IPS DF 6.9 (cell line): ENCODE measurements around the gene KSR1.
"Not testable (repeated sequence)": the region's sequence is repeated elsewhere in the genome, so short reads cannot be mapped to it uniquely, and the experiment has no call there.

Experiments
- DNase-seq: peaks from one replicate; pipeline ENCODE4 v3.0.0-alpha.2; 2013; ENCODE audit warnings: low read depth, low spot score
- H3K27ac ChIP-seq: one replicate; pipeline ENCODE4 v1.5.1; 2013; ENCODE audit warnings: low read length, control low read depth
- H3K27me3 ChIP-seq: 2 replicates; pipeline ENCODE4 v1.6.1; 2013; ENCODE audit warnings: mild to moderate bottlenecking, low read length; ENCODE audit not compliant: control insufficient read depth, insufficient read depth
- H3K36me3 ChIP-seq: 2 replicates; pipeline ENCODE4 v1.6.1; 2013; ENCODE audit warnings: low read length; ENCODE audit not compliant: control insufficient read depth, insufficient read depth
- H3K4me1 ChIP-seq: 2 replicates; pipeline ENCODE4 v1.6.1; 2013; ENCODE audit warnings: low read length; ENCODE audit not compliant: control insufficient read depth, insufficient read depth
- H3K4me3 ChIP-seq: 2 replicates; pipeline ENCODE4 v1.5.1; 2013; ENCODE audit warnings: mild to moderate bottlenecking, low read length
- H3K9me3 ChIP-seq: 2 replicates; pipeline ENCODE4 v1.6.1; 2013; ENCODE audit warnings: low read length, inconsistent platforms; ENCODE audit not compliant: control insufficient read depth, insufficient read depth
- WGBS: extraction: QIAGEN DNeasy Blood & Tissue Kit; methylation state at CpG from one replicate; pipeline ENCODE4 v1.1.7; 2013; ENCODE audit warnings: mixed read lengths, missing lambda C conversion rate; ENCODE audit not compliant: insufficient read length, insufficient coverage; 5-methylcytosine and 5-hydroxymethylcytosine counted together

Gene KSR1

GRCh38 chr17:27656620-27657019 is 200.4 kb downstream of the KSR1 start:
- not testable (repeated sequence) for H3K9me3 ChIP-seq, DNase-seq, H3K4me3 ChIP-seq, H3K4me1 ChIP-seq, H3K27me3 ChIP-seq, H3K36me3 ChIP-seq, H3K27ac ChIP-seq
- WGBS: no CpG with 5 or more reads among the region's 8 CpGs

GRCh38 chr17:27657620-27658019 is 201.4 kb downstream of the KSR1 start:
- Histone ChIP-seq H3K4me3 (no peak overlapping the region), H3K4me1 (0 out of 2 replicates have a peak, but pooled peaks cover 2% of the 10 kb centered on the region), H3K36me3 (no peaks in the 10 kb centered on the region; the same call in 1 of the 2 replicates), H3K27ac (no peak overlapping the region), H3K27me3 (no peaks in the 10 kb centered on the region), H3K9me3 (no peaks in the 10 kb centered on the region)
- WGBS: no CpG with 5 or more reads among the region's 5 CpGs
- no peak for DNase-seq

- no peaks in the 10 kb centered on the region for H3K9me3 ChIP-seq
- H3K27me3 ChIP-seq: no peaks in the 10 kb centered on the region
- no peak overlapping the region for H3K4me3 ChIP-seq
- no peaks in the 10 kb centered on the region; the same call in 1 of the 2 replicates for H3K36me3 ChIP-seq
- H3K27ac ChIP-seq: no peak overlapping the region
- H3K4me1 ChIP-seq: no peaks in the 10 kb centered on the region
- no CpG with 5 or more reads among the region's 6 CpGs for WGBS
- no peak for DNase-seq
Measured at GRCh38 chr17:27659683-27660082, 203.4 kb downstream of the KSR1 start.

- no peaks in the 10 kb centered on the region for H3K4me1 ChIP-seq
- no peak overlapping the region for H3K27ac ChIP-seq
- DNase-seq: no peak
- WGBS: no CpG with 5 or more reads among the region's 3 CpGs
- no peaks in the 10 kb centered on the region for H3K9me3 ChIP-seq
- no peaks in the 10 kb centered on the region; the same call in 1 of the 2 replicates for H3K36me3 ChIP-seq
- no peaks in the 10 kb centered on the region for H3K27me3 ChIP-seq
- H3K4me3 ChIP-seq: no peak overlapping the region
Measured at GRCh38 chr17:27660436-27660835, 204.2 kb downstream of the KSR1 start.

- DNase-seq: no peak
- Histone ChIP-seq H3K27ac (no peak overlapping the region), H3K36me3 (no peaks in the 10 kb centered on the region; the same call in 1 of the 2 replicates), H3K27me3 (no peaks in the 10 kb centered on the region), H3K4me1 (no peaks in the 10 kb centered on the region), H3K9me3 (no peaks in the 10 kb centered on the region), H3K4me3 (no peak overlapping the region)
- WGBS: no CpG with 5 or more reads among the region's 8 CpGs
Measured at GRCh38 chr17:27663936-27664605, 207.8 kb downstream of the KSR1 start.

GRCh38 chr17:27664606-27664965 is 208.3 kb downstream of the KSR1 start:
- Histone ChIP-seq H3K9me3 (no peaks in the 10 kb centered on the region), H3K4me1 (no peaks in the 10 kb centered on the region), H3K36me3 (no peaks in the 10 kb centered on the region; the same call in 1 of the 2 replicates), H3K27ac (no peak overlapping the region), H3K4me3 (no peak overlapping the region), H3K27me3 (no peaks in the 10 kb centered on the region)
- no CpG with 5 or more reads among the region's 2 CpGs for WGBS
- DNase-seq: no peak

- Histone ChIP-seq H3K27ac (no peak overlapping the region), H3K27me3 (no peaks in the 10 kb centered on the region), H3K4me1 (no peaks in the 10 kb centered on the region), H3K9me3 (no peaks in the 10 kb centered on the region), H3K36me3 (no peaks in the 10 kb centered on the region), H3K4me3 (no peak overlapping the region)
- no CpG with 5 or more reads among the region's 4 CpGs for WGBS
- no peak for DNase-seq
Measured at GRCh38 chr17:27665549-27665948, 209.3 kb downstream of the KSR1 start.

- H3K27ac ChIP-seq, H3K4me1 ChIP-seq, DNase-seq, H3K27me3 ChIP-seq, H3K9me3 ChIP-seq, H3K36me3 ChIP-seq, H3K4me3 ChIP-seq: not testable (repeated sequence)
- WGBS: no CpG with 5 or more reads among the region's 6 CpGs
Measured at GRCh38 chr17:27666270-27666669, 210.0 kb downstream of the KSR1 start.

- Histone ChIP-seq H3K4me1 (no peaks in the 10 kb centered on the region), H3K36me3 (no peaks in the 10 kb centered on the region), H3K27ac (no peak overlapping the region), H3K9me3 (no peaks in the 10 kb centered on the region), H3K4me3 (no peak overlapping the region), H3K27me3 (no peaks in the 10 kb centered on the region)
- WGBS: no CpG with 5 or more reads among the region's 11 CpGs
- DNase-seq: no peak
Measured at GRCh38 chr17:27666831-27667560, 210.7 kb downstream of the KSR1 start.

GRCh38 chr17:27667656-27668487 is 211.6 kb downstream of the KSR1 start:
- Histone ChIP-seq H3K27ac (no peak overlapping the region), H3K4me1 (no peaks in the 10 kb centered on the region), H3K4me3 (no peak overlapping the region), H3K36me3 (no peaks in the 10 kb centered on the region), H3K27me3 (no peaks in the 10 kb centered on the region), H3K9me3 (no peaks in the 10 kb centered on the region)
- DNase-seq: no peak
- no CpG with 5 or more reads among the region's 12 CpGs for WGBS
